ENCODE results near the gene PTPRR. TPM values are rescaled to one million over a fixed set of nuclear protein-coding genes. Genes with fewer than 3 reads are reported as not detected.

The PTPRR gene
- total RNA-seq, 2 donors from 2014 or later = 0.32 to 2.4 TPM

GRCh38 chr12:70759161-70759918 lies 161.2 kb downstream of the PTPRR start:
- no peaks in the 10 kb centered on the region for H3K4me1 ChIP-seq (replicated peaks)
- no peak for DNase-seq (ENCODE audit: low spot score)
- H3K27me3 ChIP-seq (replicated peaks; ENCODE audit: insufficient read depth) = no peaks in the 10 kb centered on the region
- 95% methylated on average over 12 of the region's 12 CpGs for WGBS
- H3K27ac ChIP-seq = no peak overlapping the region
- intact Hi-C loops (cut with DNase I) = no loop called here
- H3K9me3 ChIP-seq = no peaks in the 10 kb centered on the region
- H3K36me3 ChIP-seq = no peaks in the 10 kb centered on the region
- no peak for TF ChIP-seq POLR2A (IDR thresholded peaks at IDR 0.05)
- TF ChIP-seq POLR2AphosphoS5 (IDR thresholded peaks at IDR 0.05) = no peak
- TF ChIP-seq, protein P1, sequence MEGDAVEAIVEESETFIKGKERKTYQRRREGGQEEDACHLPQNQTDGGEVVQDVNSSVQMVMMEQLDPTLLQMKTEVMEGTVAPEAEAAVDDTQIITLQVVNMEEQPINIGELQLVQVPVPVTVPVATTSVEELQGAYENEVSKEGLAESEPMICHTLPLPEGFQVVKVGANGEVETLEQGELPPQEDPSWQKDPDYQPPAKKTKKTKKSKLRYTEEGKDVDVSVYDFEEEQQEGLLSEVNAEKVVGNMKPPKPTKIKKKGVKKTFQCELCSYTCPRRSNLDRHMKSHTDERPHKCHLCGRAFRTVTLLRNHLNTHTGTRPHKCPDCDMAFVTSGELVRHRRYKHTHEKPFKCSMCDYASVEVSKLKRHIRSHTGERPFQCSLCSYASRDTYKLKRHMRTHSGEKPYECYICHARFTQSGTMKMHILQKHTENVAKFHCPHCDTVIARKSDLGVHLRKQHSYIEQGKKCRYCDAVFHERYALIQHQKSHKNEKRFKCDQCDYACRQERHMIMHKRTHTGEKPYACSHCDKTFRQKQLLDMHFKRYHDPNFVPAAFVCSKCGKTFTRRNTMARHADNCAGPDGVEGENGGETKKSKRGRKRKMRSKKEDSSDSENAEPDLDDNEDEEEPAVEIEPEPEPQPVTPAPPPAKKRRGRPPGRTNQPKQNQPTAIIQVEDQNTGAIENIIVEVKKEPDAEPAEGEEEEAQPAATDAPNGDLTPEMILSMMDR (IDR thresholded peaks at IDR 0.05) = no peak
- no peak overlapping the region for H3K4me3 ChIP-seq

DNA sequence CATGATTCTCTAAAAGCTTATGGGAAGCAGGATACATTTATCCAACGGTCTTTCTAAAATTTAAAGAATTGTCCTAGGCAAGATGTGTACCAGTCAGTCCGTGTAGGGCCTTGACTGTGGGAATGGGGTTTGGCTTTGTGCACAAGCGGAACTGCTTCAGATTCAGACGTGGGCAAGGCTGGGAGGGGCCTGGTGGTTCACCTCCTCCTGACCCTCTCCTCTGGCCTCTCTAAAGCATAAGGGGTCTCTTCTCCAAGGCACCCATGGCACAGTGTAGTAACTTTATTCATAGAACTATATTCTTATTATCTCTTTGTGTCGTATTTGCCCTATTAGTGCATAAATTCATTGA lies 162.1 kb downstream of the PTPRR start:
- H3K4me3 ChIP-seq = no peak overlapping the region
- no peaks in the 10 kb centered on the region for H3K9me3 ChIP-seq
- DNase-seq (ENCODE audit: low spot score) = no peak
- no peaks in the 10 kb centered on the region for H3K36me3 ChIP-seq
- TF ChIP-seq POLR2AphosphoS5 (IDR thresholded peaks at IDR 0.05) (no peak), POLR2A (IDR thresholded peaks at IDR 0.05) (no peak)
- TF ChIP-seq, protein P1 (IDR thresholded peaks at IDR 0.05) = no peak
- no peaks in the 10 kb centered on the region for H3K27me3 ChIP-seq (replicated peaks; ENCODE audit: insufficient read depth)
- 87% methylated on average over 5 of the region's 5 CpGs for WGBS
- no peaks in the 10 kb centered on the region for H3K4me1 ChIP-seq (replicated peaks)
- intact Hi-C loops (cut with DNase I) = no loop called here
- no peak overlapping the region for H3K27ac ChIP-seq

GRCh38 chr12:70757830-70758493 lies 162.6 kb downstream of the PTPRR start:
- intact Hi-C loops (cut with DNase I) = no loop called here
- WGBS = 80% methylated on average over 1 of the region's 1 CpG
- Histone ChIP-seq H3K9me3 (no peaks in the 10 kb centered on the region), H3K4me1 (replicated peaks) (no peaks in the 10 kb centered on the region), H3K27me3 (replicated peaks; ENCODE audit: insufficient read depth) (no peaks in the 10 kb centered on the region), H3K36me3 (no peaks in the 10 kb centered on the region), H3K27ac (no peak overlapping the region), H3K4me3 (no peak overlapping the region)
- TF ChIP-seq, protein P1 (IDR thresholded peaks at IDR 0.05) = no peak
- DNase-seq (ENCODE audit: low spot score) = no peak

GRCh38 chr12:70756791-70757190 lies 163.7 kb downstream of the PTPRR start:
- Histone ChIP-seq H3K36me3 (no peaks in the 10 kb centered on the region), H3K4me1 (replicated peaks) (no peaks in the 10 kb centered on the region), H3K9me3 (no peaks in the 10 kb centered on the region), H3K27me3 (replicated peaks; ENCODE audit: insufficient read depth) (no peaks in the 10 kb centered on the region), H3K4me3 (no peak overlapping the region), H3K27ac (no peak overlapping the region)
- DNase-seq (ENCODE audit: low spot score) = no peak
- 31% methylated on average over 2 of the region's 2 CpGs for WGBS
- no peak for TF ChIP-seq POLR2AphosphoS5 (IDR thresholded peaks at IDR 0.05)
- TF ChIP-seq POLR2A (IDR thresholded peaks at IDR 0.05) = no peak
- TF ChIP-seq, protein P1 (IDR thresholded peaks at IDR 0.05) = no peak
- intact Hi-C loops (cut with DNase I) = no loop called here

GRCh38 chr12:70756118-70756517 lies 164.4 kb downstream of the PTPRR start:
- WGBS = 17% methylated on average over 2 of the region's 2 CpGs
- TF ChIP-seq, protein P1 (IDR thresholded peaks at IDR 0.05) = no peak
- no peak for TF ChIP-seq POLR2A (IDR thresholded peaks at IDR 0.05)
- no peak for TF ChIP-seq POLR2AphosphoS5 (IDR thresholded peaks at IDR 0.05)
- Histone ChIP-seq H3K27me3 (replicated peaks; ENCODE audit: insufficient read depth) (no peaks in the 10 kb centered on the region), H3K9me3 (no peaks in the 10 kb centered on the region), H3K36me3 (no peaks in the 10 kb centered on the region), H3K27ac (no peak overlapping the region), H3K4me1 (replicated peaks) (no peaks in the 10 kb centered on the region), H3K4me3 (no peak overlapping the region)
- intact Hi-C loops (cut with DNase I) = no loop called here
- DNase-seq (ENCODE audit: low spot score) = no peak

All from prostate gland (tissue), 2 donors.